ENCODE measurements around the gene NFIX. TPM values are rescaled to one million over a fixed set of nuclear protein-coding genes. Genes with fewer than 3 reads are reported as not detected.

NFIX gene
- total RNA-seq, 2 experiments from 2014 or later = 6.2 to 6.4 TPM

GRCh38 chr19:13109361-13110098, 114.3 kb downstream of the NFIX start:
- DNase-seq = no peak
- H3K4me3 Mint-ChIP-seq = no peak overlapping the region
- H3K36me3 Mint-ChIP-seq (ENCODE audit: low read depth) = peaks cover 17% of the 10 kb centered on the region
- no peaks in the 10 kb centered on the region for H3K27me3 Mint-ChIP-seq (ENCODE audit: low read depth)
- intact Hi-C loops (cut with micrococcal nuclease) = no loop called here
- CTCF ChIA-PET = no interaction called here
- H3K4me1 Mint-ChIP-seq (ENCODE audit: low read depth) = peaks cover 8% of the 10 kb centered on the region
- no peaks in the 10 kb centered on the region for H3K9me3 Mint-ChIP-seq
- H3K27ac Mint-ChIP-seq = no peak overlapping the region

- Mint-ChIP-seq H3K4me1 (ENCODE audit: low read depth) (peaks cover 10% of the 10 kb centered on the region), H3K27me3 (ENCODE audit: low read depth) (no peaks in the 10 kb centered on the region), H3K4me3 (no peak overlapping the region), H3K27ac (no peak overlapping the region), H3K9me3 (no peaks in the 10 kb centered on the region), H3K36me3 (ENCODE audit: low read depth) (peaks cover 15% of the 10 kb centered on the region)
- intact Hi-C loops (cut with micrococcal nuclease) = no loop called here
- CTCF ChIA-PET = no interaction called here
- no peak for DNase-seq
Observed at GRCh38 chr19:13110099-13110610, 114.9 kb downstream of the NFIX start.

GRCh38 chr19:13112555-13112954, 117.3 kb downstream of the NFIX start:
- DNase-seq = no peak
- intact Hi-C loops (cut with micrococcal nuclease) = no loop called here
- Mint-ChIP-seq H3K4me3 (no peak overlapping the region), H3K27me3 (ENCODE audit: low read depth) (no peaks in the 10 kb centered on the region), H3K27ac (no peak overlapping the region), H3K9me3 (no peaks in the 10 kb centered on the region), H3K36me3 (ENCODE audit: low read depth) (peaks cover 13% of the 10 kb centered on the region), H3K4me1 (ENCODE audit: low read depth) (peaks cover 17% of the 10 kb centered on the region)
- CTCF ChIA-PET = interaction anchor here (3.5 kb wide), 1 partner anchor 8 kb away, joined by 14 read pairs; no protein-coding TSS in a partner anchor

GRCh38 chr19:13115936-13116281, 120.6 kb downstream of the NFIX start:
- CTCF ChIA-PET = interaction anchor here (3.5 kb wide), 1 partner anchor 11 kb away, joined by 14 read pairs; no protein-coding TSS in a partner anchor
- intact Hi-C loops (cut with micrococcal nuclease) = loop anchor here (1.0 kb wide), 1 partner anchor 12 kb away; no protein-coding TSS in a partner anchor
- Mint-ChIP-seq H3K27ac (peak overlapping the region; percentile 91), H3K36me3 (ENCODE audit: low read depth) (peaks cover 8% of the 10 kb centered on the region), H3K9me3 (no peaks in the 10 kb centered on the region), H3K4me1 (ENCODE audit: low read depth) (peaks cover 38% of the 10 kb centered on the region), H3K27me3 (ENCODE audit: low read depth) (no peaks in the 10 kb centered on the region), H3K4me3 (peak overlapping the region; percentile 97)
- no peak for DNase-seq

- peaks cover 8% of the 10 kb centered on the region for H3K36me3 Mint-ChIP-seq (ENCODE audit: low read depth)
- intact Hi-C loops (cut with micrococcal nuclease) = loop anchor here (1.0 kb wide), 2 partner anchors 12 to 16 kb away; no protein-coding TSS in a partner anchor
- H3K9me3 Mint-ChIP-seq = no peaks in the 10 kb centered on the region
Observed at GRCh38 chr19:13116282-13117175, 121.3 kb downstream of the NFIX start, which contains the start of gene TRMT1. Gene TRMT1 (minus strand): TSS chr19:13116740. CDS start chr19:13116399, 341 bp downstream.

GRCh38 chr19:13117176-13117771, 122.0 kb downstream of the NFIX start:
- H3K9me3 Mint-ChIP-seq = no peaks in the 10 kb centered on the region
- peaks cover 52% of the 10 kb centered on the region for H3K4me1 Mint-ChIP-seq (ENCODE audit: low read depth)
- H3K27ac Mint-ChIP-seq = peak overlapping the region; percentile 91
- H3K27me3 Mint-ChIP-seq (ENCODE audit: low read depth) = no peaks in the 10 kb centered on the region
- peaks cover 8% of the 10 kb centered on the region for H3K36me3 Mint-ChIP-seq (ENCODE audit: low read depth)
- intact Hi-C loops (cut with micrococcal nuclease) = loop anchor here (1.0 kb wide), 1 partner anchor 17 kb away; no protein-coding TSS in a partner anchor
- peak overlapping the region; percentile 97 for H3K4me3 Mint-ChIP-seq
- DNase-seq = no peak
- CTCF ChIA-PET = interaction anchor here (0.8 to 4.0 kb wide), 3 partner anchors 13 to 88 kb away, joined by 3 to 24 read pairs (median 3); no protein-coding TSS in a partner anchor

More at GRCh38 chr19:13116282-13117175, 121.3 kb downstream of the NFIX start, which contains the start of gene TRMT1:
- H3K4me1 Mint-ChIP-seq (ENCODE audit: low read depth) = peaks cover 44% of the 10 kb centered on the region
- H3K4me3 Mint-ChIP-seq = peak within 1 kb of the TSS; percentile 97
- no peaks in the 10 kb centered on the region for H3K27me3 Mint-ChIP-seq (ENCODE audit: low read depth)
- DNase-seq = peak; percentile 97
- CTCF ChIA-PET = interaction anchor here (0.8 kb wide), 2 partner anchors 22 to 87 kb away, joined by 3 read pairs; no protein-coding TSS in a partner anchor
- H3K27ac Mint-ChIP-seq = peak within 1 kb of the TSS; percentile 91

GRCh38 chr19:13117772-13118423, 122.6 kb downstream of the NFIX start, which contains the start of gene NACC1:
Gene NACC1 (plus strand): TSS chr19:13118264. CDS start chr19:13135208, 16,944 bp downstream.
- H3K27me3 Mint-ChIP-seq (ENCODE audit: low read depth) = no peaks in the 10 kb centered on the region
- H3K4me3 Mint-ChIP-seq = peak within 1 kb of the TSS; percentile 97
- H3K4me1 Mint-ChIP-seq (ENCODE audit: low read depth) = peaks cover 49% of the 10 kb centered on the region
- CTCF ChIA-PET = interaction anchor here (0.6 to 4.0 kb wide), 4 partner anchors 13 to 153 kb away, joined by 3 to 24 read pairs (median 5); no protein-coding TSS in a partner anchor
- no peaks in the 10 kb centered on the region for H3K9me3 Mint-ChIP-seq
- peaks cover 4% of the 10 kb centered on the region for H3K36me3 Mint-ChIP-seq (ENCODE audit: low read depth)
- intact Hi-C loops (cut with micrococcal nuclease) = loop anchor here (1.0 kb wide), 3 partner anchors 18 to 45 kb away; no protein-coding TSS in a partner anchor
- peak within 1 kb of the TSS; percentile 91 for H3K27ac Mint-ChIP-seq
- peak; percentile 89 for DNase-seq

GRCh38 chr19:13118424-13119193, 123.3 kb downstream of the NFIX start:
- H3K4me1 Mint-ChIP-seq (ENCODE audit: low read depth) = peaks cover 49% of the 10 kb centered on the region
- CTCF ChIA-PET = interaction anchor here (0.6 to 4.0 kb wide), 5 partner anchors 14 to 154 kb away, joined by 3 to 24 read pairs (median 4); no protein-coding TSS in a partner anchor
- H3K9me3 Mint-ChIP-seq = no peaks in the 10 kb centered on the region
- H3K36me3 Mint-ChIP-seq (ENCODE audit: low read depth) = peaks cover 4% of the 10 kb centered on the region
- H3K27ac Mint-ChIP-seq = peak overlapping the region; percentile 73
- peak overlapping the region; percentile 75 for H3K4me3 Mint-ChIP-seq
- peak; percentile 55 for DNase-seq
- intact Hi-C loops (cut with micrococcal nuclease) = loop anchor here (1.0 kb wide), 2 partner anchors 33 to 45 kb away; no protein-coding TSS in a partner anchor
- H3K27me3 Mint-ChIP-seq (ENCODE audit: low read depth) = no peaks in the 10 kb centered on the region

GRCh38 chr19:13119627-13120026, 124.4 kb downstream of the NFIX start:
- intact Hi-C loops (cut with micrococcal nuclease) = no loop called here
- Mint-ChIP-seq H3K27ac (no peak overlapping the region), H3K36me3 (ENCODE audit: low read depth) (peaks cover 2% of the 10 kb centered on the region), H3K4me3 (peak overlapping the region; percentile 75), H3K4me1 (ENCODE audit: low read depth) (peaks cover 52% of the 10 kb centered on the region), H3K9me3 (no peaks in the 10 kb centered on the region), H3K27me3 (ENCODE audit: low read depth) (no peaks in the 10 kb centered on the region)
- no peak for DNase-seq
- CTCF ChIA-PET = interaction anchor here (1.4 to 4.0 kb wide), 4 partner anchors 15 to 154 kb away, joined by 4 to 24 read pairs (median 4); no protein-coding TSS in a partner anchor

GRCh38 chr19:13120031-13120430, 124.8 kb downstream of the NFIX start:
- no peaks in the 10 kb centered on the region for H3K27me3 Mint-ChIP-seq (ENCODE audit: low read depth)
- intact Hi-C loops (cut with micrococcal nuclease) = no loop called here
- DNase-seq = no peak
- CTCF ChIA-PET = interaction anchor here (1.4 to 4.0 kb wide), 4 partner anchors 15 to 155 kb away, joined by 4 to 24 read pairs (median 4); no protein-coding TSS in a partner anchor
- H3K4me1 Mint-ChIP-seq (ENCODE audit: low read depth) = peaks cover 48% of the 10 kb centered on the region
- no peak overlapping the region for H3K27ac Mint-ChIP-seq
- no peak overlapping the region for H3K4me3 Mint-ChIP-seq
- H3K36me3 Mint-ChIP-seq (ENCODE audit: low read depth) = peaks cover 2% of the 10 kb centered on the region
- H3K9me3 Mint-ChIP-seq = no peaks in the 10 kb centered on the region
